ENCODE data around the gene CCDC39. TPM values are rescaled to one million over a fixed set of nuclear protein-coding genes. Genes with fewer than 3 reads are reported as not detected.
A peak's percentile ranks its signal among the peaks of the same experiment; 100 is the strongest.

Gene CCDC39
- total and polyA plus RNA-seq, 2 of the 8 experiments (the other 6 are each of a cell fraction or from before 2014, with no cell fraction given) = 0.12 to 0.80 TPM

DNA sequence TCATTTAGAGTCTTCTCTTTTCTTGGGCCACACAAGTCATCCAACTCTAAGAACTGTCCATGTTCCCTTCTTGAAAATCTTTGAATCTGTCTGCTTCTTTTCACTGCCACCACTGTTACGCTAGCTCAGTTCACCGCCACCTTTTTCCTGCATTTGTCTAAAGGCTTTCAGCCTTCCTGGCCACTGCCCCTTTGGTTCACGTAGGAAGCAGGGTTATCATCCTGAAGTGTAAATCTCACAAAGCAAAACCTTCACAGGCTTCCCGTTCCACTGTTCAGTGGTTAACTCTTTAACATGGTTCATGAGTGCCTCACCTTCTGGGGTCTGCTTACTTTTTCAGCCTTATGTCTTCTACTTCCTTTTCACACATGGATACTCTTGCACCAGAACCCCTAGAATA, 26.3 kb upstream of the CCDC39 start:
- peaks cover 0 to 12% (median 8%) of the 10 kb centered on the region in 4 experiments; a peak in 4 of 7 replicates for H3K4me1 ChIP-seq (replicated peaks in 1 of 4; ENCODE audit: control insufficient read depth in 3 of 4, insufficient read depth in 4 of 4, low read length in 3 of 4)
- no peak overlapping the region for H3K9ac ChIP-seq (replicated peaks in 1 of 4; ENCODE audit: extremely low read depth in 1 of 4, low read depth in 3 of 4, low read length in 3 of 4)
- H4K91ac ChIP-seq (replicated peaks; ENCODE audit: insufficient read length, low read length) = no peak overlapping the region
- 0 out of 2 replicates have a peak overlapping the region, but pooled peaks have one; percentile 10 for H2BK20ac ChIP-seq (ENCODE audit: low read length)
- no peak overlapping the region for H3K4ac ChIP-seq (replicated peaks; ENCODE audit: insufficient read length, low read depth, low read length)
- peaks cover 14 to 16% of the 10 kb centered on the region in 2 experiments; a peak in 3 of 4 replicates for H3K9me3 ChIP-seq (ENCODE audit: insufficient read depth in 2 of 2, low read depth in 1 of 2, low read length in 1 of 2)
- H4K5ac ChIP-seq (ENCODE audit: insufficient read length, low read depth, low read length) = no peak overlapping the region
- ChIA-PET CTCF (ENCODE audit: partially characterized antibody) (no interaction called here), POLR2A (ENCODE audit: partially characterized antibody) (no interaction called here)
- no peak overlapping the region for H2AK5ac ChIP-seq (ENCODE audit: low read depth, low read length)
- H2BK5ac ChIP-seq (ENCODE audit: low read depth, low read length) = no peak overlapping the region
- H2AFZ ChIP-seq (ENCODE audit: low read length) = peak overlapping the region; percentile 85
- H2BK15ac ChIP-seq (ENCODE audit: low read length) = 0 out of 2 replicates have a peak overlapping the region, but pooled peaks have one; percentile 22
- no peak for TF ChIP-seq KDM5A (IDR thresholded peaks at IDR 0.05; ENCODE audit: low read length)
- no peak for TF ChIP-seq RNF2 (IDR thresholded peaks at IDR 0.05; ENCODE audit: borderline replicate concordance, low read depth, low read length, missing control alignments, poor library complexity, severe bottlenecking)
- no peak for TF ChIP-seq TCF12 (IDR thresholded peaks at IDR 0.05; ENCODE audit: low read depth, low read length)
- TF ChIP-seq CHD2 (IDR thresholded peaks at IDR 0.05; ENCODE audit: low read length) = no peak
- no peak for TF ChIP-seq MAFK (IDR thresholded peaks at IDR 0.05; ENCODE audit: low read depth, low read length)
- TF ChIP-seq EP300 (IDR thresholded peaks at IDR 0.05; ENCODE audit: borderline replicate concordance in 1 of 2, low read depth in 2 of 2, low read length in 2 of 2) = no peak
- TF ChIP-seq CREB1 (IDR thresholded peaks at IDR 0.05) = no peak
- no peak for TF ChIP-seq GABPA (IDR thresholded peaks at IDR 0.05; ENCODE audit: borderline replicate concordance, insufficient read depth, low read length)
- no peak for TF ChIP-seq CEBPB (IDR thresholded peaks at IDR 0.05; ENCODE audit: low read depth, low read length)
- no peak for TF ChIP-seq TEAD4 (IDR thresholded peaks at IDR 0.05; ENCODE audit: low read depth, low read length)
- no peak for TF ChIP-seq EZH2 (IDR thresholded peaks at IDR 0.05; ENCODE audit: low read depth, low read length, severe bottlenecking)
- no peak for TF ChIP-seq CBX8 (IDR thresholded peaks at IDR 0.05; ENCODE audit: borderline replicate concordance, low read depth, low read length)
- no peak overlapping the region for H3K27ac ChIP-seq (ENCODE audit: low read depth, low read length)
- no peak overlapping the region for H3K4me2 ChIP-seq (ENCODE audit: insufficient read depth in 1 of 2, low read depth in 2 of 2, low read length in 2 of 2)
- DNase-seq (ENCODE audit: low read depth in 1 of 2, low spot score in 2 of 2) (no peak), FAIRE-seq (no peak)
- 95% methylated on average over 4 of the region's 4 CpGs; no CpG with 5 or more reads in 1 of the 2 experiments for WGBS, 2 experiments (ENCODE audit: extremely low coverage in 1 of 2, insufficient coverage in 1 of 2, insufficient read length in 1 of 2, insufficient replicate concordance in 2 of 2, low coverage in 1 of 2, low lambda C conversion rate in 2 of 2, missing lambda C conversion rate in 1 of 2)
- H3K14ac ChIP-seq (ENCODE audit: insufficient read length) = no peak overlapping the region
- no peaks in the 10 kb centered on the region for H4K20me1 ChIP-seq (replicated peaks in 1 of 2; ENCODE audit: control insufficient read depth in 1 of 2, insufficient read depth in 2 of 2, low read length in 2 of 2)
- 0 out of 2 replicates have a peak overlapping the region, but pooled peaks have one; percentile 32 for H2BK12ac ChIP-seq (ENCODE audit: low read depth, low read length)
- H3K79me2 ChIP-seq (ENCODE audit: control insufficient read depth in 1 of 2, insufficient read depth in 2 of 2, low read length in 2 of 2) = no peaks in the 10 kb centered on the region
- H3K18ac ChIP-seq (ENCODE audit: extremely low read depth, low read length) = no peak overlapping the region
- no peak overlapping the region for H3K4me3 ChIP-seq (ENCODE audit: extremely low read depth in 1 of 4, insufficient read depth in 2 of 4, low read depth in 3 of 4, low read length in 4 of 4)
- H4K8ac ChIP-seq (ENCODE audit: extremely low read depth, insufficient read depth, low read length) = no peak overlapping the region
- H2BK120ac ChIP-seq (replicated peaks; ENCODE audit: low read depth, low read length) = no peak overlapping the region
- no peaks in the 10 kb centered on the region for H3K79me1 ChIP-seq (ENCODE audit: low read depth, low read length)
- H3K36me3 ChIP-seq (ENCODE audit: control insufficient read depth in 2 of 4, insufficient read depth in 4 of 4, low read length in 3 of 4) = peaks cover 0 to 4% (median 0%) of the 10 kb centered on the region in 4 experiments; a peak in 1 of 8 replicates
- H3K27me3 ChIP-seq (replicated peaks in 1 of 4; ENCODE audit: control insufficient read depth in 3 of 4, extremely low read depth in 1 of 4, insufficient read depth in 3 of 4, low read length in 3 of 4) = no peaks in the 10 kb centered on the region
- no peaks in the 10 kb centered on the region for H3K23me2 ChIP-seq (ENCODE audit: low read depth, low read length)
- no peak overlapping the region for H3K56ac ChIP-seq (replicated peaks; ENCODE audit: insufficient read length, low read depth, low read length)
- no peak overlapping the region for H3K23ac ChIP-seq (ENCODE audit: insufficient read length)
